HG03039 (cell line): ENCODE measurements around the gene SCAPER.

ENCODE experiments used
- ATAC-seq: cut with Tn5 transposase; IDR thresholded peaks from one replicate; pipeline ENCODE4 v1.9.1; 2021; ENCODE audit warnings: mild to moderate bottlenecking, moderate library complexity; ENCODE audit not compliant: unreplicated experiment

SCAPER gene

DNA sequence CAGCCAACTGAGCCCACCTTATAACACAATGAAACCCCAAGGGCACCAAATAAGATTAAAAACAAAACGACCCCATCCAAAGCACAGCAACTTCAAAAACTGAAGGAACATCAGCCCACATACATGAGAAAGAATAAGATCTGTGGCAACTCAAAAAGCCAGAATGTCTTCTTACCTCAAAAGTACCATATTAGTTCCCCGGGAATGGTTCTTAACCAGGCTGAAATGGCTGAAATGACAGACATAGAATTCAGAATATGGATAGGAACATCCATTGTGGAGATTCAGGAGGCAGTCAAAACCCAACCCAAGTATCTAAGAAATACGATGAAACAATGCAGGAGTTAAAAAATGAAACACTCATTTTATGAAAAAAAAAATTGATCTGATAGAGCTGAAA, 222.3 kb downstream of the SCAPER start:
- no peak for ATAC-seq

- no peak for ATAC-seq
Observed at GRCh38 chr15:76682259-76682658, 222.9 kb downstream of the SCAPER start.

- ATAC-seq: no peak
Observed at GRCh38 chr15:76678766-76679165, 226.4 kb downstream of the SCAPER start.

- ATAC-seq: no peak
Observed at GRCh38 chr15:76674883-76675282, 230.3 kb downstream of the SCAPER start.

- ATAC-seq: no peak
Observed at GRCh38 chr15:76669521-76670207, 235.5 kb downstream of the SCAPER start.

GRCh38 chr15:76668900-76669299, 236.2 kb downstream of the SCAPER start:
- no peak for ATAC-seq

DNA sequence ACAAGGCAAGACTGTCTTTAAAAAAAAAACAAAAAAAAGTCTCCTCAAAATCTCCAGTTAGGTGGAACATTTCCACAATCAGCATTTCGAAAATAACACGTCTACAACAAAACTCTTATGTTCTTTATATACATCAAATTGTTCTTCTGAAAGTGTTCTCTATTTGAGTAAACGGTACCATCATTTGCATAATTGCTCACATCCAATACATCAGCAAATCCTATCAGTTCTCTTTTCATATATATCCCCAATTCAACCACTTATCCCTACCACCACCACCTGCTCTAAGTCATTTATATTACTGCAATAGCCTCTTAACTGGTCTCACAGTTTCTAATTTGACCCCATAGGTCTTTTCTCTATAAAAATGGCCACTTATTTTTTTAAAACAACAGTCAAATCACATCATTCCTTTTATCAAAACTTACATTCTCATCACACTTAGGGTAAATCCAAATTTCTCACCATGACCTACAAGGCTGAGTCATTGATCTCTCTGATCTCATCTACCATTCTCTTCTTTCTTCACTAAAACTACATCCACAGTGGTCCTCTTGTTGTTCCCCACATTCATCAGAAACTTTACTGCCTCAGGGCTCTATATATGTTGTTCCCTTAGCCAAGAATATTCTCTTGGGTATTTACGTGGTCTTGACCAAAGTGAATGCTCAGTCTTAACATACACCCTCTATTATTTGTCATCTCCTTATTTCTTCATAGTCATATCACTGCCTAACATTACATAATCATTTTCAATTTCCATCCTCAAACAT, 237.0 kb downstream of the SCAPER start:
- ATAC-seq: no peak

DNA sequence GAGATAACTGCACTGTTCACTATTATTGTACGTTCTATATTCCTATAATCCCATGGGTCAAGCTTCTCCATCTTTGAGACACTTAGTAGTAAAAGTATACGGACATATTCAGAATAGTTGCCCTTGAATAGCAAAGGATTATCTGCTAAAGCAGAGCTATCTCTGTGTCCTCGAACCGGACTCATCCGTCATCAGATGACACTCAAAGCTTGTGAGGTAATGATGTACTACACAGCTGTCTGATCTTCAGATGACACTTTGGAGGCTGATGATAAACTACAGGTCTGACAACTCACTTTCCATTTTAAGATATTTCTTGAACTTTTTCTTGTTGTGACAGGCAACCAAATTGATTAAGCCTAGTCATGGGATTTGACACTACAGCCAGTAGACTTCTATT, 240.2 kb downstream of the SCAPER start:
- no peak for ATAC-seq

DNA sequence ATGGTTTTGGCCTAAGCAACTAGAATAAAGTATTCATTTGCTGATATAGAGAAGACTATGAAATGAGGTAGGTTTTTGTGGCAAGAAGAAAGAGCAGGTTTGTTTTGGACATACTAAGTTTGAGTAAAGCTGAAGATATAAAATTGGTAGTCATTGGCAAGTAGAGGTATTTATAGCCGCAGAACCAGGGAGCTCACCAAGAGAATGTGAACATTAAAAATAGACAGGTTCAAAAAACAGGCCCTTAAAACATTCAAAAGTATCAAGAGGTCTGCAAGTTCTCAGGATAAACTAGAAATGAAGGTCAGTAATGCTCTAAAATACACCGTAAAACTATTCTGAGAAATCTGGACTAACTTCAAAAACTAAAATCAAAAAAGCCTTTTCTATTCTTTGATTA, 240.7 kb downstream of the SCAPER start:
- ATAC-seq: no peak

DNA sequence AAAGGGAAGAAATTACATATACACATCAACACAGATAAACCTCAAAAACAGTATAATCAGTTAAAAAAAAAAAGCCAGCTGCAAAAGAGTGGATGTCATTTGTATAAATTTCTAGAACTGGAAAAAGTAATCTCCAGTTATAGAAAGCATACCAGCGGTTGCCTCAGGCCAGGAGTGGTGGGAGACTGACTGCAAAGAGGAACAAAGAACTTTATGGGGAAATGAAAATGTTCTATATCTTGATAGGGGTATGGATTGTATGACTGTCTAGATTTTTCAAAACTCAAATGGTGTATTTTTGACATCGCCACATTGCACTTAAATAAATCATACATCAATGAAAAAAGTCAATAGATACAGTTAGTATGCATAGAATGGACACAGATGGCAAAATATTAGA, 241.6 kb downstream of the SCAPER start:
- no peak for ATAC-seq

- no peak for ATAC-seq
Observed at GRCh38 chr15:76648732-76649444, 256.3 kb downstream of the SCAPER start.

- ATAC-seq: no peak
Observed at GRCh38 chr15:76647612-76648011, 257.5 kb downstream of the SCAPER start.

GRCh38 chr15:76644646-76645045, 260.5 kb downstream of the SCAPER start:
- no peak for ATAC-seq

- ATAC-seq: no peak
Observed at GRCh38 chr15:76642671-76643070, 262.5 kb downstream of the SCAPER start.

DNA sequence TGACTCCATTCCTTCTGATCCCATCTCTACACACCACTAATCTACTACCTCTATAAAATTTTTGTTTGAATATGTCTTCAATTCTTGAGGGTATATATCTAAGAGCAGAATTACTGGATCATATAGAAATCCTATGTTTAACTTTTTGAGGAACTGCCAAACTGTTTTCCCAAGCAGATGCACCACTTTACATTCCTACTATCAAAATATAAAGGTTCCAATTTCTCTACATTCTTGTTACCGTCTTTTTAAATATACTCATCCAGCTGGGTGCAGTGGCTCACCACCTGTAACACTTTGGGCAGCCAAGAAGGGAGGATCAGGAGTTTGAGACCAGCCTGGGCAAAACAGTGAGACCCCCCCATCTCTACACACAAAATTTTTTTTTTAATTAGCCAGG, 268.0 kb downstream of the SCAPER start:
- ATAC-seq: no peak

DNA sequence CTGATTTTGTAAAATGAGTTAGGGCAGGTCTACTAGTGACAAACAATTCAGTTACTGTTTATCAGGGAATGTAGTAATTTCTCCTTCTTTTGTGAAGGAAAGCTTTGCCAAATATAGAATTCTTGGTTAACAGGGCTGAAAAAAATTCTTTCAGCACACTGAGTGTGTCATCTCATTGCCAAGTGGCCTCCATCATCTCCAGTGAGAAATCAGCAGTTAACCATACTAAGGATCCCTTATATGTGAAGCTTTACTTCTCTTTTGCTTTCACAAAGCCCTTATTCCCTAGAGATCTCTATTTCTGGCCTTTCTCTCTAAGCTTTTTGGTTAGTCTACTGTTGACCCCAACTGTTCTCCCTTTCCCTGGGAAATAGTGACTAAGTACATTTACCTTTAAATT, 269.1 kb downstream of the SCAPER start:
- no peak for ATAC-seq

GRCh38 chr15:76626611-76627010, 278.5 kb downstream of the SCAPER start:
- no peak for ATAC-seq

- no peak for ATAC-seq
Observed at GRCh38 chr15:76625267-76625666, 279.9 kb downstream of the SCAPER start.

DNA sequence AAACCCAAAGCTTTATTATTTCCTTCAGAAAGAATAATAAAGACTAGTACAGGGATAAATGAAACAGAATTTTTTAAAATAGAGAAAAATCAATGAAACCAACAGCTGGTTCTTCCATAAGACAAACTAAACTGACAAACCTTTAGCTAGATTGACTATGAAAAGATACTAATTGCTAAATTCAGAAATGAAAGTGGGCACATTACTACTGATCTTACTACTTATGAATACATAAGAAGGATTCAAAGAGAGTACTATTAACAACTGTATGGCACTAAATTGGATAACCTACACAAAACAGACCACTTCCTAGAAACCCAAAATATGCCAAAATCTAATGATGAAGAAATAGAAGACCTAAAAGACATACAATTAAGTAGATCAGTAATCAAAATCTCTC, 290.4 kb downstream of the SCAPER start:
- ATAC-seq: no peak

DNA sequence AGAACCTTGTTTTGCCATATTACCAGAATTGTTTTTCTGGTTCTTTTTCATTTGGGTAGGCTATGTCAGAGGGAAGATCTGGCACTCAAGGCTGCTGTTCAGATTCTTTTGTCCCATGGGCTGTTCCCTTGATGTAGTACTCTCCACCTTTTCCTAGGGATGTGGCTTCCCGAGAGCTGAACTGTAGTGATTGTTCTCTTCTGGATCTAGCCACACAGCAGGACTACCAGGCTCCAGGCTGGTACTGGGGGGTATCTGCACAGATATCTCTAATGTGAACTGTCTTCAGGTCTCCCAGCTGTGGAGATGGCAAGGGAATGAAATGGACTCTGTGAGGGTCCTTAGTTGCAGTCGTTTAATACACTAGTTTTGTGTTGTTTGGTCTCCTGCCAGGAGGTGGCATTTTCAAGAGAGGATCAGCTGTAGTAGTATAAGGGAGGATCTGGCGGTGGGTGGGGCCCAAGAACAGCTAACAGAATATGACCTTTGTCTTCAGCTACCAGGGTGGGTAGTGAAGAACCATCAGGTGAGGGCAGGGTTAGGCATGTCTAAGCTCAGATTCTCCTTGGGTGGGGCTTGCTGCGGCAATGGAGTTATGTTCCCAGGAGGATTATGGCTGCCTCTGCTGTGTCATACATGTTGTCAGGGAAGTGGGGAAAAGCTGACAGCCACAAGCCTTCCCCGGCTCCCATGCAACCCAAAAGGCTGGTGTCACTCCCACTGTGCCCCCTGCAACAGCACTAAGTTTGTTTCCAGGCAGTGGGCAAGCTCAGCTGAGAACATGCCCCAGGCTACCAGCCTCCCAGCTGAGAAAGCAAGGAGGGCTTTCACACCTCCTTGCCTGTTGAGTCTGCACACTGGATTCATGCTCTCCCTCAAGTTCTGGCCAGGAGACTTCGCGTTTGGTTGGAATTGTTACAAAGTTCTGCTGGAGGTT, 316.1 kb downstream of the SCAPER start:
- ATAC-seq: no peak

DNA sequence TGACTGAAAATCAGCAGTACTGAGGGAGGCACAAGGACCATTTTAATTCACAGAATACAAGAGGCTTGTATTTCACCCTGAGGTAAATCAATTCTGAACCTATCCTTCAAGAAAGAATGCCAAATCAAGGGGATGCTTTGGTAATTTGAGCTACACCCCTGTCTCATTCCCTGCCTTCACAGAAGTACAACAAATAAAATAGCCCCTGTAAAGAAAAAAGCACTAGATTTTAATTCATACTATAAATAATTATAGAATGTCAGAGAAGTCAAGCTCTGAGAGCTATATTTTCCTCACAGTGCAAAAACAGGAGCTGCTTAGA, 319.6 kb downstream of the SCAPER start:
- ATAC-seq: no peak
